Endothelial cell of umbilical vein (primary cell): ENCODE measurements around the gene TBC1D3I. TPM values are rescaled to one million over a fixed set of nuclear protein-coding genes. Genes with fewer than 3 reads are reported as not detected.

Experiments used
- BruUV-seq: library from RNA; stranded (reverse); fragments of 400-500 nt; replicated peaks from 2 replicates; lab custom pipeline; 2021; lab: Mats Ljungman, UMichigan
- CTCF ChIA-PET: fragments of 300-600, 350-600 bp; sonication (Branson Sonifier 250); formaldehyde crosslinking; loops from one replicate; lab custom pipeline; 2021; ENCODE audit warnings: antibody characterized with exemption, inconsistent platforms; lab: Charles Lee
- POLR2A ChIA-PET: fragments of 300-600, 350-600 bp; sonication (Branson Sonifier 250); formaldehyde crosslinking; loops from one replicate; lab custom pipeline; 2021; ENCODE audit warnings: antibody characterized with exemption, inconsistent platforms; lab: Charles Lee
- DNase-seq: peaks from one replicate; pipeline ENCODE4 v3.0.0-alpha.2; 2011; ENCODE audit warnings: low read depth, low spot score
- FAIRE-seq: peaks from 2 replicates; lab custom pipeline; 2011; peaks lifted over from hg19 to GRCh38; lab: Jason Lieb, UNC
- H2AFZ ChIP-seq: 2 replicates; pipeline ENCODE4 v1.6.0; 2012; ENCODE audit warnings: low read depth, low read length, control low read depth, inconsistent platforms
- H3K27ac ChIP-seq: 2 replicates; pipeline ENCODE4 v1.5.1; 2011; ENCODE audit warnings: low read depth, mild to moderate bottlenecking, control low read depth, low read length, moderate library complexity; ENCODE audit not compliant: insufficient read depth
- H3K27me3 ChIP-seq, 2 experiments: 2 replicates each; pipeline versions ENCODE4 v1.6.0 to v1.6.1; 2011; ENCODE audit warnings: low read length in 2 of 2, mixed read lengths in 1 of 2; ENCODE audit not compliant: control insufficient read depth in 2 of 2, insufficient read depth in 2 of 2
- H3K36me3 ChIP-seq, 2 experiments: 2 replicates in 1 of 2; 3 replicates in 1 of 2; pipeline ENCODE4 v1.5.1; 2011; ENCODE audit warnings: low read length in 2 of 2, mild to moderate bottlenecking in 1 of 2, moderate library complexity in 1 of 2; ENCODE audit not compliant: control insufficient read depth in 2 of 2, insufficient read depth in 2 of 2; ENCODE audit errors: extremely low read depth in 1 of 2
- H3K4me1 ChIP-seq: 3 replicates; pipeline ENCODE4 v1.5.1; 2011; ENCODE audit warnings: mild to moderate bottlenecking, low read length; ENCODE audit not compliant: control insufficient read depth, insufficient read depth; ENCODE audit errors: extremely low read depth
- H3K4me2 ChIP-seq: 2 replicates; pipeline ENCODE4 v1.6.1; 2011; ENCODE audit warnings: low read length, control low read depth, mixed read lengths; ENCODE audit not compliant: insufficient read depth
- H3K4me3 ChIP-seq, 3 experiments: fragments of 200-600 bp in 1 of 3; sonication (generic), shearing (Covaris generic) in 1 of 3; replicated peaks in 1 of 3; 2 replicates each; pipeline ENCODE4 v1.5.1; 2011 to 2016; ENCODE audit warnings: control low read depth in 3 of 3, low read length in 3 of 3, mild to moderate bottlenecking in 2 of 3, inconsistent platforms in 1 of 3, low read depth in 1 of 3, moderate library complexity in 1 of 3; ENCODE audit not compliant: insufficient read depth in 1 of 3
- H3K79me2 ChIP-seq: 2 replicates; pipeline ENCODE4 v1.6.0; 2012; ENCODE audit warnings: low read length, inconsistent platforms; ENCODE audit not compliant: control insufficient read depth, insufficient read depth
- H3K9ac ChIP-seq: replicated peaks from 2 replicates; pipeline ENCODE3; 2011; ENCODE audit warnings: low read length, control low read depth; ENCODE audit not compliant: insufficient read depth; ENCODE audit errors: extremely low read depth
- H3K9me1 ChIP-seq: replicated peaks from 3 replicates; pipeline ENCODE4 v1.6.0; 2011; ENCODE audit warnings: mild to moderate bottlenecking, low read length; ENCODE audit not compliant: control insufficient read depth, insufficient read depth; ENCODE audit errors: extremely low read depth
- H3K9me3 ChIP-seq: replicated peaks from 2 replicates; pipeline ENCODE4 v1.5.1; 2012; ENCODE audit warnings: low read length, inconsistent platforms; ENCODE audit not compliant: control insufficient read depth, insufficient read depth
- H4K20me1 ChIP-seq: replicated peaks from 2 replicates; pipeline ENCODE3; 2011; ENCODE audit warnings: mild to moderate bottlenecking, low read length; ENCODE audit not compliant: control insufficient read depth, insufficient read depth; ENCODE audit errors: extremely low read depth
- CTCF ChIP-seq, 2 donors: IDR thresholded peaks; 1 replicate in 1 of 2; 2 replicates in 1 of 2; pipeline ENCODE4 v1.5.1; 2011; ENCODE audit warnings: low read length in 2 of 2, mild to moderate bottlenecking in 2 of 2, moderate library complexity in 2 of 2, control low read depth in 1 of 2, inconsistent platforms in 1 of 2, low read depth in 1 of 2; ENCODE audit not compliant: insufficient read depth in 1 of 2; ENCODE audit errors: extremely low read depth in 1 of 2
- EZH2 ChIP-seq: IDR thresholded peaks from 2 replicates; pipeline ENCODE4 v1.6.1; 2012; ENCODE audit warnings: borderline replicate concordance, low read depth, mild to moderate bottlenecking, moderate library complexity, low read length, inconsistent platforms; ENCODE audit not compliant: severe bottlenecking
- FOS ChIP-seq: IDR thresholded peaks from 2 replicates; pipeline ENCODE4 v1.6.1; 2011; ENCODE audit warnings: mild to moderate bottlenecking, low read length, moderate library complexity, borderline replicate concordance; ENCODE audit not compliant: insufficient read depth
- GATA2 ChIP-seq: IDR thresholded peaks from 2 replicates; pipeline ENCODE4 v1.7.0; 2011; ENCODE audit warnings: low read depth, mild to moderate bottlenecking, moderate library complexity, mixed read lengths, low read length; ENCODE audit not compliant: insufficient read length, insufficient read depth
- JUN ChIP-seq: IDR thresholded peaks from 2 replicates; pipeline ENCODE4 v1.6.1; 2011; ENCODE audit warnings: borderline replicate concordance, low read depth; ENCODE audit not compliant: insufficient read length, insufficient read depth
- MYC ChIP-seq: IDR thresholded peaks from one replicate; pipeline ENCODE4 v1.6.1; 2011; ENCODE audit warnings: mild to moderate bottlenecking, low read depth, low read length
- POLR2A ChIP-seq: IDR thresholded peaks from 2 replicates; pipeline ENCODE4 v1.6.1; 2012; ENCODE audit warnings: low read depth, mild to moderate bottlenecking, control low read depth, low read length
- POLR2AphosphoS5 ChIP-seq: IDR thresholded peaks from 2 replicates; pipeline ENCODE4 v1.6.1; 2012; ENCODE audit warnings: low read depth, mild to moderate bottlenecking, control low read depth, low read length, moderate library complexity; ENCODE audit not compliant: insufficient read depth
- dilution Hi-C: fragments of 300-500 bp; cut with MboI; formaldehyde crosslinking; loops from one replicate; pipeline ENCODE4 v1.15.0; 2019; ENCODE audit warnings: low sequenced_read_pairs; ENCODE audit not compliant: extremely low pct_ligation_motif_present
- intact Hi-C: fragments of 100-400 bp; cut with micrococcal nuclease; formaldehyde crosslinking; loops from one replicate; pipeline ENCODE4 v1.10.0; 2022
- polyA plus RNA-seq, 4 experiments: library from polyadenylated mRNA; depleted of rRNA in 3 of 4; stranded (reverse) in 3 of 4; unstranded in 1 of 4; fragments of >200 nt; gene quantifications; 2 replicates each; pipeline versions ENCODE4 v1.2.1 to v1.2.3, GENCODE V29; 2011 to 2012; ENCODE audit warnings: missing spikeins in 1 of 4
- total RNA-seq: library from RNA; stranded (reverse); gene quantifications from 2 replicates; pipeline ENCODE4 v1.2.3, GENCODE V29; 2021
- TF ChIP-seq, protein P1 (sequence below): IDR thresholded peaks from 2 replicates; pipeline ENCODE4 v1.6.1; 2011; ENCODE audit not compliant: insufficient read depth, insufficient read length

Gene TBC1D3I
- total and polyA plus RNA-seq, 2 donors (not counting 3 experiments of a cell fraction or from before 2014, with no cell fraction given), result 0.26 to 0.60 TPM

DNA sequence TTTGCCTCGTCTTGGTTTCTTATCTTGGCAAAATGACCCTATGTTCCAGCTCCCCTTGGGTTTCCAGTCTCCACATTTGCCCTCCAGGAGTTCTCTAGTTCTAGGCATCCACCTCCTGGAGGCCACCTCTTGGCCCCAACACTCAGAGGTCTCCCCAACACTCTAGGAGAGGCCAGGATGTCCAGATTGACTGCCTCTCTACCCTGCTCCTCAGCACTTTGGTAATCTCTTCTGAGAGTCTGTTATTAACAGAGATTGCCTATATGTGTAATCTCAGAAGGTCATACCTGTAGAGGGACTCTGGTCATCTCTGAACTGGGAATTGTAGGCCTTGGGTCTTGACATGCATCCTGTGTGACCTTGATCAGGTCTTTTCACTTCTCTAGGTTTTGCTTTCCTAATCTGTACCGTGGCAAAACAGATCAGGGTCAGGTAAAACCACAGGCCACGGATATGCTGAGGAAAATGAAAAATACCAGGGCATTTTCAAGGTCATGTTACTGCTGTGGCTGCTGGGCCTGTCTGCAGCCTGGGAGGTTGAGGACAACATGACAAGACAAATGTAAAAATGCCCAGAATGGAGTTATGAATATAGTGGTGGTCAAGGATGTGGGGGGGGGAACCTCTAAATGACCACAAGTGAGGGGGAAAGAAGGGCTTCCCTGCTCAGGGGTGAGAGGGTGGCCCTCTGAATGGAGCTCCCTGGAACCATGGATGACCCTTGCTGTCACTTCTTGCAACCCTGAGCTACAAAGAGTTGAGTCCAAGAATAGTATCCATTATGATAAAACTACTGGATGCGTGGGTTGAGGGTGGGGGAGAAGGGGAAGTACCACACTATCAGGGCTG is 58.5 kb downstream of the TBC1D3I start:
- Histone ChIP-seq H2AFZ (no peak overlapping the region), H3K9me1 (no peaks in the 10 kb centered on the region), H4K20me1 (no peaks in the 10 kb centered on the region), H3K4me1 (no peaks in the 10 kb centered on the region), H3K4me3 (no peak overlapping the region), H3K27ac (no peak overlapping the region), H3K79me2 (no peaks in the 10 kb centered on the region), H3K9me3 (no peaks in the 10 kb centered on the region), H3K9ac (no peak overlapping the region), H3K36me3 (no peaks in the 10 kb centered on the region), H3K27me3 (peaks cover 0 to 2% of the 10 kb centered on the region in 2 experiments), H3K4me2 (no peak overlapping the region)
- dilution Hi-C loops, result no loop called here
- TF ChIP-seq JUN (no peak), CTCF (IDR thresholded peaks at IDR 0.05; ENCODE audit: extremely low read depth in 1 of 2, insufficient read depth in 1 of 2, low read depth in 1 of 2, low read length in 2 of 2) (no peak), FOS (no peak), EZH2 (no peak), GATA2 (no peak), POLR2AphosphoS5 (no peak), MYC (no peak), POLR2A (no peak)
- TF ChIP-seq, protein P1, sequence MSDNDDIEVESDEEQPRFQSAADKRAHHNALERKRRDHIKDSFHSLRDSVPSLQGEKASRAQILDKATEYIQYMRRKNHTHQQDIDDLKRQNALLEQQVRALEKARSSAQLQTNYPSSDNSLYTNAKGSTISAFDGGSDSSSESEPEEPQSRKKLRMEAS, result no peak
- BruUV-seq, result no TSS peak
- ChIA-PET CTCF (no interaction called here), POLR2A (no interaction called here)
- no peak for DNase-seq
- intact Hi-C loops, result no loop called here
- no peak for FAIRE-seq
